ENCODE results near the gene PPM1N.

DNA sequence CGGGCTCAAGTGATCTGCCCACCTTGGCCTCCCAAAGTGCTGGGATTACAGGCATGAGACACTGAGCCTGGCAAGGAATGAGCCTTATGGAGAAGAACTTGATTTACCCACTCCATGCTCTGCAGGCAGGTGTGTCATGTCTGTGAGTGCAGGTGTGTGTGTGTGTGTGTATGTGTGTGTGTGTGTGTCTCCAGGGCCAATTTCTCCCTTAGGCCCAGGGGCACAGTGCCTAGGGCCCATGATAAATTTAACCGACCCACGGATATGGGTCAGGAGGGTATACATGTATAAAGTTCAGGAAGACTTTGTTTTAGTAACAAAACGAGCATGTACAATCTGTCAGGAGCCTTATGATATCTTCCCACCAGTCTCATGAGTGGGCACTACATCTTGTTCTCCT, 35.0 kb upstream of the PPM1N start:
- TF ChIP-seq POLR2A (IDR thresholded peaks at IDR 0.05) = no peak
- TF ChIP-seq, protein P1, sequence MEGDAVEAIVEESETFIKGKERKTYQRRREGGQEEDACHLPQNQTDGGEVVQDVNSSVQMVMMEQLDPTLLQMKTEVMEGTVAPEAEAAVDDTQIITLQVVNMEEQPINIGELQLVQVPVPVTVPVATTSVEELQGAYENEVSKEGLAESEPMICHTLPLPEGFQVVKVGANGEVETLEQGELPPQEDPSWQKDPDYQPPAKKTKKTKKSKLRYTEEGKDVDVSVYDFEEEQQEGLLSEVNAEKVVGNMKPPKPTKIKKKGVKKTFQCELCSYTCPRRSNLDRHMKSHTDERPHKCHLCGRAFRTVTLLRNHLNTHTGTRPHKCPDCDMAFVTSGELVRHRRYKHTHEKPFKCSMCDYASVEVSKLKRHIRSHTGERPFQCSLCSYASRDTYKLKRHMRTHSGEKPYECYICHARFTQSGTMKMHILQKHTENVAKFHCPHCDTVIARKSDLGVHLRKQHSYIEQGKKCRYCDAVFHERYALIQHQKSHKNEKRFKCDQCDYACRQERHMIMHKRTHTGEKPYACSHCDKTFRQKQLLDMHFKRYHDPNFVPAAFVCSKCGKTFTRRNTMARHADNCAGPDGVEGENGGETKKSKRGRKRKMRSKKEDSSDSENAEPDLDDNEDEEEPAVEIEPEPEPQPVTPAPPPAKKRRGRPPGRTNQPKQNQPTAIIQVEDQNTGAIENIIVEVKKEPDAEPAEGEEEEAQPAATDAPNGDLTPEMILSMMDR (IDR thresholded peaks at IDR 0.05) = no peak

Data from Peyer's patch (tissue), 4 donors.